ENCODE results near the gene PPARGC1A.

PPARGC1A gene

GRCh38 chr4:23818097-23818885 lies 71.6 kb downstream of the PPARGC1A start:
- peaks cover 0 to 3% of the 10 kb centered on the region in 2 donors for H3K9me3 Mint-ChIP-seq
- no peaks in the 10 kb centered on the region for H3K4me1 Mint-ChIP-seq
- H3K4me3 Mint-ChIP-seq, result no peak overlapping the region
- no peak for ATAC-seq (replicated peaks)
- no peak for DNase-seq
- H3K27ac Mint-ChIP-seq, result no peak overlapping the region
- H3K36me3 Mint-ChIP-seq, result no peaks in the 10 kb centered on the region
- H3K27me3 Mint-ChIP-seq, result no peaks in the 10 kb centered on the region

GRCh38 chr4:23814996-23815660 lies 74.7 kb downstream of the PPARGC1A start:
- H3K9me3 Mint-ChIP-seq, result peaks cover 0 to 3% of the 10 kb centered on the region in 2 donors
- no peak overlapping the region for H3K27ac Mint-ChIP-seq
- no peaks in the 10 kb centered on the region for H3K4me1 Mint-ChIP-seq
- H3K4me3 Mint-ChIP-seq, result no peak overlapping the region
- no peaks in the 10 kb centered on the region for H3K27me3 Mint-ChIP-seq
- no peaks in the 10 kb centered on the region for H3K36me3 Mint-ChIP-seq
- no peak for ATAC-seq (replicated peaks)
- no peak for DNase-seq

- no peak overlapping the region for H3K27ac Mint-ChIP-seq
- H3K9me3 Mint-ChIP-seq, result peaks cover 0 to 3% of the 10 kb centered on the region in 2 donors
- ATAC-seq (replicated peaks) (no peak), DNase-seq (no peak)
- no peaks in the 10 kb centered on the region for H3K27me3 Mint-ChIP-seq
- H3K4me1 Mint-ChIP-seq, result no peaks in the 10 kb centered on the region
- no peak overlapping the region for H3K4me3 Mint-ChIP-seq
- no peaks in the 10 kb centered on the region for H3K36me3 Mint-ChIP-seq
These were observed 75.3 kb downstream of the PPARGC1A start for GRCh38 chr4:23814587-23814986.

- Mint-ChIP-seq H3K36me3 (no peaks in the 10 kb centered on the region), H3K9me3 (no peaks in the 10 kb centered on the region), H3K27me3 (no peaks in the 10 kb centered on the region), H3K4me3 (no peak overlapping the region), H3K27ac (no peak overlapping the region), H3K4me1 (no peaks in the 10 kb centered on the region)
- DNase-seq (no peak), ATAC-seq (replicated peaks) (no peak)
These were observed 78.7 kb downstream of the PPARGC1A start for GRCh38 chr4:23811161-23811560.

GRCh38 chr4:23805450-23805851 lies 84.4 kb downstream of the PPARGC1A start:
- ATAC-seq (replicated peaks), result no peak

GRCh38 chr4:23789762-23790161 lies 100.1 kb downstream of the PPARGC1A start:
- no peak overlapping the region for H3K27ac Mint-ChIP-seq
- H3K36me3 Mint-ChIP-seq, result no peaks in the 10 kb centered on the region
- no peak for ATAC-seq (replicated peaks)
- no peak for DNase-seq
- H3K4me3 Mint-ChIP-seq, result no peak overlapping the region
- no peaks in the 10 kb centered on the region for H3K4me1 Mint-ChIP-seq
- H3K9me3 Mint-ChIP-seq, result peaks cover 4 to 7% of the 10 kb centered on the region in 2 donors
- H3K27me3 Mint-ChIP-seq, result no peaks in the 10 kb centered on the region

More at GRCh38 chr4:23805450-23805851, 84.4 kb downstream of the PPARGC1A start:
- H3K4me3 Mint-ChIP-seq, result no peak overlapping the region
- no peak overlapping the region for H3K27ac Mint-ChIP-seq
- H3K36me3 Mint-ChIP-seq, result no peaks in the 10 kb centered on the region
- no peaks in the 10 kb centered on the region for H3K4me1 Mint-ChIP-seq
- no peak for DNase-seq
- peaks cover 0 to 2% of the 10 kb centered on the region in 2 donors for H3K9me3 Mint-ChIP-seq
- no peaks in the 10 kb centered on the region for H3K27me3 Mint-ChIP-seq

- DNase-seq (no peak), ATAC-seq (replicated peaks) (no peak)
- Mint-ChIP-seq H3K4me3 (no peak overlapping the region), H3K4me1 (no peaks in the 10 kb centered on the region), H3K27ac (no peak overlapping the region), H3K9me3 (peaks cover 6 to 8% of the 10 kb centered on the region in 2 donors), H3K36me3 (no peaks in the 10 kb centered on the region), H3K27me3 (no peaks in the 10 kb centered on the region)
These were observed 101.4 kb downstream of the PPARGC1A start for GRCh38 chr4:23788460-23788859.

GRCh38 chr4:23788027-23788426 lies 101.8 kb downstream of the PPARGC1A start:
- Mint-ChIP-seq H3K4me1 (no peaks in the 10 kb centered on the region), H3K27ac (no peak overlapping the region), H3K9me3 (peaks cover 8 to 11% of the 10 kb centered on the region in 2 donors), H3K36me3 (no peaks in the 10 kb centered on the region), H3K27me3 (no peaks in the 10 kb centered on the region), H3K4me3 (no peak overlapping the region)
- DNase-seq (no peak), ATAC-seq (replicated peaks) (no peak)

GRCh38 chr4:23782778-23783437 lies 106.9 kb downstream of the PPARGC1A start:
- H3K27ac Mint-ChIP-seq, result no peak overlapping the region
- no peaks in the 10 kb centered on the region for H3K4me1 Mint-ChIP-seq
- H3K27me3 Mint-ChIP-seq, result no peaks in the 10 kb centered on the region
- ATAC-seq (replicated peaks) (no peak), DNase-seq (no peak)
- no peak overlapping the region for H3K4me3 Mint-ChIP-seq
- H3K36me3 Mint-ChIP-seq, result no peaks in the 10 kb centered on the region
- H3K9me3 Mint-ChIP-seq, result peaks cover 9 to 11% of the 10 kb centered on the region in 2 donors

- Mint-ChIP-seq H3K27me3 (no peaks in the 10 kb centered on the region), H3K4me3 (no peak overlapping the region)
These were observed 110.0 kb downstream of the PPARGC1A start for GRCh38 chr4:23779839-23780238.

GRCh38 chr4:23779422-23779821 lies 110.4 kb downstream of the PPARGC1A start:
- Mint-ChIP-seq H3K4me1 (no peaks in the 10 kb centered on the region), H3K27me3 (no peaks in the 10 kb centered on the region), H3K9me3 (peaks cover 5 to 13% of the 10 kb centered on the region in 2 donors), H3K36me3 (no peaks in the 10 kb centered on the region), H3K27ac (no peak overlapping the region), H3K4me3 (no peak overlapping the region)
- ATAC-seq (replicated peaks) (no peak), DNase-seq (no peak)

More at GRCh38 chr4:23779839-23780238, 110.0 kb downstream of the PPARGC1A start:
- H3K4me1 Mint-ChIP-seq, result no peaks in the 10 kb centered on the region
- no peak for ATAC-seq (replicated peaks)
- H3K9me3 Mint-ChIP-seq, result peaks cover 5 to 13% of the 10 kb centered on the region in 2 donors
- H3K36me3 Mint-ChIP-seq, result no peaks in the 10 kb centered on the region
- H3K27ac Mint-ChIP-seq, result no peak overlapping the region
- no peak for DNase-seq

- ATAC-seq (replicated peaks), result no peak
These were observed 114.2 kb downstream of the PPARGC1A start for GRCh38 chr4:23775694-23776093.

GRCh38 chr4:23774909-23775308 lies 114.9 kb downstream of the PPARGC1A start:
- H3K4me1 Mint-ChIP-seq, result no peaks in the 10 kb centered on the region
- DNase-seq (no peak), ATAC-seq (replicated peaks) (peak; percentile 29 to 38)
- no peaks in the 10 kb centered on the region for H3K36me3 Mint-ChIP-seq
- peaks cover 0 to 7% of the 10 kb centered on the region in 2 donors for H3K9me3 Mint-ChIP-seq
- no peak overlapping the region for H3K4me3 Mint-ChIP-seq
- H3K27ac Mint-ChIP-seq, result no peak overlapping the region
- H3K27me3 Mint-ChIP-seq, result no peaks in the 10 kb centered on the region

More at GRCh38 chr4:23775694-23776093, 114.2 kb downstream of the PPARGC1A start:
- DNase-seq, result no peak
- Mint-ChIP-seq H3K4me1 (no peaks in the 10 kb centered on the region), H3K36me3 (no peaks in the 10 kb centered on the region), H3K27me3 (no peaks in the 10 kb centered on the region), H3K4me3 (no peak overlapping the region), H3K27ac (no peak overlapping the region), H3K9me3 (peaks cover 1 to 7% of the 10 kb centered on the region in 2 donors)

- H3K27me3 Mint-ChIP-seq, result no peaks in the 10 kb centered on the region
- H3K9me3 Mint-ChIP-seq, result peaks cover 0 to 7% of the 10 kb centered on the region in 2 donors
- no peak overlapping the region for H3K27ac Mint-ChIP-seq
- DNase-seq (no peak), ATAC-seq (replicated peaks) (peak; percentile 64 to 69)
- H3K4me3 Mint-ChIP-seq, result no peak overlapping the region
- H3K4me1 Mint-ChIP-seq, result no peaks in the 10 kb centered on the region
- H3K36me3 Mint-ChIP-seq, result no peaks in the 10 kb centered on the region
These were observed 115.8 kb downstream of the PPARGC1A start for GRCh38 chr4:23773884-23774636.
